Measurements from ENCODE around the gene MEIKIN. TPM values are rescaled to one million over a fixed set of nuclear protein-coding genes. Genes with fewer than 3 reads are reported as not detected.

MEIKIN gene
- polyA plus RNA-seq, 1 donor (not counting 4 experiments of a cell fraction or from before 2014, with no cell fraction given): not detected

DNA sequence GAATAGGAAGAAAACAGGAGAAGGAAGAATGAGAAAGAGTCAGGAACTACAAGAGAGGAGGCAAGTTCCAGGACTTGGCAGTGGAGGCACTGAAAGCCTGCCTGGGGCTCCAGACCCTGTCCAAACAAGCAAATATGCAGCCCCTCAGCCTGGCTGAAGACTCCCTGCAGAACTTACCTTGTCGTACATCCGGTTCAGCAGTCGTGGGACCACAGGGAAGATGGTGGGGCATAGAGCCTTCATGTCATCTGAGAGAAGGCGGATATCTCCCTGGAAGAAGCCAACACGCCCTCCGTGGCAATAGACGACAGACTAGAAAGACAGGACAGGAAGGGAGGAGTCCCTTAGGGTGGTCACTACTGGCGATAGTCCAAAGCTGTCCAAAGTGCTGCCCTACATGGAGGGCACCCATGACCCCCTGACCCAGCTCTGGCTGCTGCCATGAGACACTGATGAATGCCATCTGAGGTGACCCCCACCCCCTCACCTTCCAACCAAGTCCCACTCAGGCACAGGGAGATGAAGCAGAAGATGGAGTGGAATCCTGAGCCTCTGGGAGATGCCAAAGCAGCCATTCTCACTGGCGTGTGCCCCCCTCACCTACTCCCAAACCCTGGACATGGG is 27.7 kb upstream of the MEIKIN start:
- Histone ChIP-seq H3K9me3 (ENCODE audit: control insufficient read depth, low read depth, low read length) (no peaks in the 10 kb centered on the region), H3K4me2 (ENCODE audit: control insufficient read depth, extremely low read depth, insufficient read depth, low read depth, low read length) (no peak overlapping the region), H3K79me2 (ENCODE audit: control insufficient read depth, insufficient read depth, low read length) (no peaks in the 10 kb centered on the region), H3K9ac (ENCODE audit: control insufficient read depth, extremely low read depth, insufficient read depth, low read length) (no peak overlapping the region), H3K4me1 (ENCODE audit: control insufficient read depth, extremely low read depth, insufficient read depth, low read length) (no peaks in the 10 kb centered on the region), H3K27me3 (ENCODE audit: control insufficient read depth, extremely low read depth, insufficient read depth, low read length) (no peaks in the 10 kb centered on the region), H2AFZ (ENCODE audit: control insufficient read depth, low read length) (no peak overlapping the region), H3K27ac (ENCODE audit: control insufficient read depth, insufficient read depth, low read length) (no peak overlapping the region), H3K4me3 (ENCODE audit: control insufficient read depth in 2 of 3, extremely low read depth in 1 of 3, insufficient read depth in 2 of 3, low read depth in 1 of 3, low read length in 3 of 3) (no peak overlapping the region), H3K36me3 (ENCODE audit: control insufficient read depth in 2 of 2, extremely low read depth in 1 of 2, insufficient read depth in 2 of 2, low read length in 2 of 2) (no peaks in the 10 kb centered on the region), H4K20me1 (ENCODE audit: control insufficient read depth, extremely low read depth, insufficient read depth, low read length) (no peaks in the 10 kb centered on the region), H3K9me1 (ENCODE audit: control insufficient read depth, extremely low read depth, insufficient read depth, low read length) (no peaks in the 10 kb centered on the region)
- FAIRE-seq (no peak), DNase-seq (ENCODE audit: low read depth, low spot score) (no peak)
- dilution Hi-C loops (cut with MboI; ENCODE audit: extremely low pct_ligation_motif_present, low sequenced_read_pairs): no loop called here
- TF ChIP-seq, protein P1, sequence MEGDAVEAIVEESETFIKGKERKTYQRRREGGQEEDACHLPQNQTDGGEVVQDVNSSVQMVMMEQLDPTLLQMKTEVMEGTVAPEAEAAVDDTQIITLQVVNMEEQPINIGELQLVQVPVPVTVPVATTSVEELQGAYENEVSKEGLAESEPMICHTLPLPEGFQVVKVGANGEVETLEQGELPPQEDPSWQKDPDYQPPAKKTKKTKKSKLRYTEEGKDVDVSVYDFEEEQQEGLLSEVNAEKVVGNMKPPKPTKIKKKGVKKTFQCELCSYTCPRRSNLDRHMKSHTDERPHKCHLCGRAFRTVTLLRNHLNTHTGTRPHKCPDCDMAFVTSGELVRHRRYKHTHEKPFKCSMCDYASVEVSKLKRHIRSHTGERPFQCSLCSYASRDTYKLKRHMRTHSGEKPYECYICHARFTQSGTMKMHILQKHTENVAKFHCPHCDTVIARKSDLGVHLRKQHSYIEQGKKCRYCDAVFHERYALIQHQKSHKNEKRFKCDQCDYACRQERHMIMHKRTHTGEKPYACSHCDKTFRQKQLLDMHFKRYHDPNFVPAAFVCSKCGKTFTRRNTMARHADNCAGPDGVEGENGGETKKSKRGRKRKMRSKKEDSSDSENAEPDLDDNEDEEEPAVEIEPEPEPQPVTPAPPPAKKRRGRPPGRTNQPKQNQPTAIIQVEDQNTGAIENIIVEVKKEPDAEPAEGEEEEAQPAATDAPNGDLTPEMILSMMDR (optimal IDR thresholded peaks at IDR 0.05 in 1 of 3, IDR thresholded peaks at IDR 0.05 in 1 of 3, conservative IDR thresholded peaks at IDR 0.05 in 1 of 3; ENCODE audit: extremely low read depth in 1 of 3, insufficient read depth in 2 of 3, low read length in 3 of 3): no peak
- TF ChIP-seq EZH2 (IDR thresholded peaks at IDR 0.05; ENCODE audit: low read length): no peak

DNA sequence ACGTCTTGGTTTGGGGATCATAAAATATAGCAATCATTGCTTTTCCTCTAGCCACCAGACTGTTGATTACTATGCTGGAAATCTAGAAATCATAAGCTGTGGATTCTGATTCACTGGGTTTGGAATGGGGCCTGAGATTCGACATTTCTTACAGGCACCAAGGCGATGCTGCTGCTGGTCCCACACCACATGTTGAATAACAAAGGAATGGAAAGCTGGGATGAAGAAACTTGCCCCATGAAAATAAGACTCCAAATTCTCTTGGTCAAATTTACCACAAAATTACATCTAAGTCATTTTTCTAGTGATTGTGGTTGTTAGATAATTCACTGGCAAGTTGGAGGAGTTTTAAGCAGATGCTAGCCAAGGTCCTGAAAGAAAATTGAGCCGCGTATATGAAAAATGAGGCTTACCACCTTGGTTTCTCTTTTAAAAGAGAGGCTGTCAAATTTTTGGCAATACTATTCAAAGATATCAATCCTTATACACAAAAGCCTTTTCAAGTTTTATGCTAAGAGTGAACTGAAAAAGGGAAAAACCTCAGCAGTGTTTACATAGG is 23.0 kb upstream of the MEIKIN start:
- dilution Hi-C loops (cut with MboI; ENCODE audit: extremely low pct_ligation_motif_present, low sequenced_read_pairs): no loop called here
- DNase-seq (ENCODE audit: low read depth, low spot score) (no peak), FAIRE-seq (no peak)
- no peak overlapping the region for H2AFZ ChIP-seq (ENCODE audit: control insufficient read depth, low read length)
- H3K79me2 ChIP-seq (ENCODE audit: control insufficient read depth, insufficient read depth, low read length): no peaks in the 10 kb centered on the region
- no peaks in the 10 kb centered on the region for H3K27me3 ChIP-seq (ENCODE audit: control insufficient read depth, extremely low read depth, insufficient read depth, low read length)
- TF ChIP-seq EZH2 (IDR thresholded peaks at IDR 0.05; ENCODE audit: low read length): no peak
- TF ChIP-seq, protein P1 (optimal IDR thresholded peaks at IDR 0.05 in 1 of 3, IDR thresholded peaks at IDR 0.05 in 1 of 3, conservative IDR thresholded peaks at IDR 0.05 in 1 of 3; ENCODE audit: extremely low read depth in 1 of 3, insufficient read depth in 2 of 3, low read length in 3 of 3): no peak
- H3K4me1 ChIP-seq (ENCODE audit: control insufficient read depth, extremely low read depth, insufficient read depth, low read length): no peaks in the 10 kb centered on the region
- H3K9me1 ChIP-seq (ENCODE audit: control insufficient read depth, extremely low read depth, insufficient read depth, low read length): no peaks in the 10 kb centered on the region
- H3K4me2 ChIP-seq (ENCODE audit: control insufficient read depth, extremely low read depth, insufficient read depth, low read depth, low read length): no peak overlapping the region
- H4K20me1 ChIP-seq (ENCODE audit: control insufficient read depth, extremely low read depth, insufficient read depth, low read length): no peaks in the 10 kb centered on the region
- H3K4me3 ChIP-seq (ENCODE audit: control insufficient read depth in 2 of 3, extremely low read depth in 1 of 3, insufficient read depth in 2 of 3, low read depth in 1 of 3, low read length in 3 of 3): no peak overlapping the region
- no peak overlapping the region for H3K27ac ChIP-seq (ENCODE audit: control insufficient read depth, insufficient read depth, low read length)
- no peaks in the 10 kb centered on the region for H3K9me3 ChIP-seq (ENCODE audit: control insufficient read depth, low read depth, low read length)
- H3K36me3 ChIP-seq (ENCODE audit: control insufficient read depth in 2 of 2, extremely low read depth in 1 of 2, insufficient read depth in 2 of 2, low read length in 2 of 2): no peaks in the 10 kb centered on the region
- no peak overlapping the region for H3K9ac ChIP-seq (ENCODE audit: control insufficient read depth, extremely low read depth, insufficient read depth, low read length)

All from keratinocyte (primary cell).